Progenitor cell of endocrine pancreas (in vitro differentiated cells): ENCODE data around the gene SYTL3. TPM values are rescaled to one million over a fixed set of nuclear protein-coding genes. Genes with fewer than 3 reads are reported as not detected.

Experiments
- DNase-seq: peaks from one replicate; pipeline ENCODE4 v3.0.0; 2021; ENCODE audit warnings: low spot score; ENCODE audit not compliant: unreplicated experiment
- H3K27ac Mint-ChIP-seq: 2 replicates; pipeline ENCODE4 v1.8.0; 2021; ENCODE audit warnings: mild to moderate bottlenecking, moderate library complexity, mixed read lengths
- H3K27me3 Mint-ChIP-seq: 2 replicates; pipeline ENCODE4 v1.8.0; 2021; ENCODE audit warnings: mixed read lengths
- H3K36me3 Mint-ChIP-seq: 2 replicates; pipeline ENCODE4 v1.8.0; 2022; ENCODE audit warnings: mixed read lengths; ENCODE audit not compliant: insufficient read depth
- H3K4me1 Mint-ChIP-seq: 2 replicates; pipeline ENCODE4 v1.8.0; 2021; ENCODE audit warnings: low read depth, mixed read lengths
- H3K4me3 Mint-ChIP-seq: 2 replicates; pipeline ENCODE4 v1.8.0; 2021; ENCODE audit warnings: low read depth, mild to moderate bottlenecking, moderate library complexity, mixed read lengths
- H3K9me3 Mint-ChIP-seq: 2 replicates; pipeline ENCODE4 v1.8.0; 2021; ENCODE audit warnings: low read depth, mixed read lengths
- CTCF ChIP-seq: fragments of 200-600 bp; sonication (generic); IDR thresholded peaks from one replicate; pipeline ENCODE4 v1.5.0; 2021; ENCODE audit warnings: antibody characterized with exemption, mild to moderate bottlenecking; ENCODE audit not compliant: unreplicated experiment
- total RNA-seq: library from RNA; stranded (reverse); gene quantifications from 2 replicates; pipeline ENCODE4 v1.2.1, GENCODE V29; 2021

Gene SYTL3
- total RNA-seq, 1 donor from 2014 or later = 2.1 TPM

GRCh38 chr6:158661156-158661685, 11.4 kb downstream of the SYTL3 start:
- peak; percentile 32 for TF ChIP-seq CTCF
- H3K36me3 Mint-ChIP-seq = no peaks in the 10 kb centered on the region
- no peak overlapping the region for H3K4me3 Mint-ChIP-seq
- H3K27ac Mint-ChIP-seq = no peak overlapping the region
- H3K27me3 Mint-ChIP-seq = peaks cover 24% of the 10 kb centered on the region
- H3K4me1 Mint-ChIP-seq = peaks cover 11% of the 10 kb centered on the region
- H3K9me3 Mint-ChIP-seq = no peaks in the 10 kb centered on the region
- no peak for DNase-seq

GRCh38 chr6:158662607-158662953, 12.7 kb downstream of the SYTL3 start:
- peaks cover 11% of the 10 kb centered on the region for H3K4me1 Mint-ChIP-seq
- no peak for TF ChIP-seq CTCF
- no peaks in the 10 kb centered on the region for H3K9me3 Mint-ChIP-seq
- H3K27ac Mint-ChIP-seq = no peak overlapping the region
- H3K4me3 Mint-ChIP-seq = no peak overlapping the region
- no peaks in the 10 kb centered on the region for H3K36me3 Mint-ChIP-seq
- peaks cover 37% of the 10 kb centered on the region for H3K27me3 Mint-ChIP-seq
- no peak for DNase-seq

- peaks cover 11% of the 10 kb centered on the region for H3K4me1 Mint-ChIP-seq
- H3K36me3 Mint-ChIP-seq = no peaks in the 10 kb centered on the region
- DNase-seq = no peak
- TF ChIP-seq CTCF = no peak
- no peaks in the 10 kb centered on the region for H3K9me3 Mint-ChIP-seq
- H3K27me3 Mint-ChIP-seq = peaks cover 39% of the 10 kb centered on the region
- H3K4me3 Mint-ChIP-seq = peak overlapping the region; percentile 40
- peak overlapping the region; percentile 81 for H3K27ac Mint-ChIP-seq
These were observed 13.2 kb downstream of the SYTL3 start for GRCh38 chr6:158662954-158663624.

- H3K36me3 Mint-ChIP-seq = no peaks in the 10 kb centered on the region
- peaks cover 14% of the 10 kb centered on the region for H3K4me1 Mint-ChIP-seq
- DNase-seq = no peak
- H3K4me3 Mint-ChIP-seq = peak overlapping the region; percentile 40
- TF ChIP-seq CTCF = no peak
- no peak overlapping the region for H3K27ac Mint-ChIP-seq
- H3K9me3 Mint-ChIP-seq = no peaks in the 10 kb centered on the region
- peaks cover 43% of the 10 kb centered on the region for H3K27me3 Mint-ChIP-seq
These were observed 13.8 kb downstream of the SYTL3 start for GRCh38 chr6:158663625-158664165.

GRCh38 chr6:158665332-158665731, 15.5 kb downstream of the SYTL3 start:
- Mint-ChIP-seq H3K27ac (no peak overlapping the region), H3K4me1 (peaks cover 23% of the 10 kb centered on the region), H3K27me3 (peaks cover 49% of the 10 kb centered on the region), H3K9me3 (no peaks in the 10 kb centered on the region), H3K4me3 (no peak overlapping the region), H3K36me3 (no peaks in the 10 kb centered on the region)
- TF ChIP-seq CTCF = no peak
- no peak for DNase-seq
